Loucy (cell line): ENCODE measurements around the gene SUSD5.

Experiments
- CTCF ChIP-seq: fragments of 200-600 bp; sonication (generic); conservative IDR thresholded peaks from 2 replicates; pipeline ENCODE4 v1.5.1; 2014; ENCODE audit warnings: mild to moderate bottlenecking, antibody characterized with exemption, low read length
- EZH2phosphoT487 ChIP-seq: fragments of 200-600 bp; IDR thresholded peaks from 2 replicates; pipeline ENCODE4 v1.6.1; 2018; ENCODE audit warnings: antibody characterized with exemption, mild to moderate bottlenecking, moderate library complexity, borderline replicate concordance

GRCh38 chr3:33155301-33155700 lies 63.3 kb downstream of the SUSD5 start:
- TF ChIP-seq CTCF (no peak), EZH2phosphoT487 (no peak)
